Measurements from ENCODE around the gene CCDC6.
"Not testable (repeated sequence)": the region's sequence is repeated elsewhere in the genome, so short reads cannot be mapped to it uniquely, and the experiment has no call there.

CCDC6 gene

GRCh38 chr10:59880971-59881510, 25.3 kb downstream of the CCDC6 start:
- peak; percentile 71 to 77 for DNase-seq (ENCODE audit: low read depth in 2 of 2)

DNA sequence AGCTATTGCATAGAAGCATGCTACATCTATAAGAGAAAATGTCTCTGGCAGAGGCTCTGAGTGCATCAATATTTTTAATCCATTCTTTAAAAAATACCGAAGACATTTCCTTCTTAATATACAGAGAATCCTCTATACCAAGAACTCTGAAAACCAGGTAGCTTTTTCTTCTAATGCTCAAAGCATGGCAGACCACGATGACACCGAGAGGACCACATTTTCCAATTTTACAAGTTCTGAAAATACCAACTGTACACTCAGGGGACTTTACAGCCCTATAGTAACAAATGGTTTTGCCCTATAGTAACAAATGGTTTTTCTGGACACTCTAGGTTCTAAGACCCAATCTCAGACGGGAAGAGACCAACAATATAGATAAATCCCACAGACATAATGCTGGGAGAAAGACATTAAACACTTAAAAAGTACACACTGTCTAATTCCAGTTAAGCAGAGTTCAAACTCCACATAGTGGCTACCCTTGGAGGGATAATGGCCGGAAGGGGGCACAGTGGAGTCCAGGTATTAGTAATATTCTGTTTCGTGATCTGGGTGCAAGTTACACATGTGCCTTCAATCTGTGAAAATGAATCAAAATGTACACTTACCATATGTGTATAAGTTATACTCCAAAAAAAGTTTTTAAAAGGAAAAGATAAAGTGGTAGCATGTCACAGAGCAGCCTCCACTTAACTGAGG, 26.2 kb downstream of the CCDC6 start:
- DNase-seq (ENCODE audit: low read depth in 2 of 2): no peak

DNA sequence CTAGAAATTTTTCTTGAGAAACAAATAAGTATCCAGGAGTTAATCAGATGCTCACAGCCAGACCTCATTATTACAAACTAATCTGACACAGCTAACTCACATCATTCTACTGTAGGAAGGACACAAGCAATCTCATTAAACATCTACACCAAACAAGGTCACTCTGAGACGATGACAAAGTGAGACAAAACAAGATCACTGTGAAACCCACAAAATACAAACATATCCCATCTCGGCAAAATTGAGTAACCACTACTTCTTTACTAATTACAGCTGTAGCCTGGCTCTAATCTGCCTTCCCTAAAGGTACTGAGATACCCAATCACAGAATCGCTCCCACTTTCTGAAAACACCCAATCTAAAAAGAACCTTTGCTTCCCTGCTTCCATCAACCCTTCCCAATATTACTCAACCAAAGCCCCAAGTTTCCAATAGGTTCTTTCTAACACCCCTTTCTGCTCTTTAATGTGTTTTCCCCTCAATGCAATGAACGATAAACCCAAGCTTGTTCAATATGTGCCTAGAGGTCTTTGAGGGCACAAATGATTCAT, 26.9 kb downstream of the CCDC6 start:
- no peak for DNase-seq (ENCODE audit: low read depth in 2 of 2)

GRCh38 chr10:59878915-59879314, 27.4 kb downstream of the CCDC6 start:
- no peak for DNase-seq (ENCODE audit: low read depth in 2 of 2)

GRCh38 chr10:59878289-59878688, 28.1 kb downstream of the CCDC6 start:
- no peak for DNase-seq (ENCODE audit: low read depth in 2 of 2)

DNA sequence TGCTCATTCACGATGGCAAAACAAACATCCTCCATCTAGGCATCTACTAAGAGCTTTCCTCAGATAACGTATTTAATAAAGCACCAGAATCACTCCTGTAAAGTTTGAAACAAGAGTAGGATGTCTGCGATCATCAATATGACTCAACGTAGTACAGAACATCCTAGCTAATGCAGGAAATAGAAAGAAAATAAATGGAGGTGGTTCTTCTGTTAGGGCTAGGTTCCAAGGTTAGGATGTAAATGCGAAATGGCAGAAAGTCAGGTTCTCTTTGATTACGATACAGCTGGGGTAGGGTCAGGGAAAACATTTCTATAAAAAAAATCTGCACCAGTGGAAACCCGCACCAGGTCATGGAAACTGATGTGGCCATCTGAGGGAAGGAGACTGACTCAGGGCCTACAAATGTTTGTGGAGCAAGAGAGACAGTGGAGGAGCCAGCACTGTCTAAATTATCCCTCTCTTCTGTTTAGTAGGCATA, 29.1 kb downstream of the CCDC6 start:
- no peak for DNase-seq (ENCODE audit: low read depth in 2 of 2)

GRCh38 chr10:59876695-59877094, 29.7 kb downstream of the CCDC6 start:
- no peak for DNase-seq (ENCODE audit: low read depth in 2 of 2)

GRCh38 chr10:59876208-59876607, 30.1 kb downstream of the CCDC6 start:
- not testable (repeated sequence) for DNase-seq (ENCODE audit: low read depth in 2 of 2)

- DNase-seq (ENCODE audit: low read depth in 2 of 2): no peak
Observed at GRCh38 chr10:59873896-59874295, 32.5 kb downstream of the CCDC6 start.

- no peak for DNase-seq (ENCODE audit: low read depth in 2 of 2)
Observed at GRCh38 chr10:59872892-59873463, 33.4 kb downstream of the CCDC6 start.

GRCh38 chr10:59870152-59870551, 36.2 kb downstream of the CCDC6 start:
- no peak for DNase-seq (ENCODE audit: low read depth in 2 of 2)

GRCh38 chr10:59869594-59869940, 36.8 kb downstream of the CCDC6 start:
- DNase-seq (ENCODE audit: low read depth in 2 of 2): no peak

DNA sequence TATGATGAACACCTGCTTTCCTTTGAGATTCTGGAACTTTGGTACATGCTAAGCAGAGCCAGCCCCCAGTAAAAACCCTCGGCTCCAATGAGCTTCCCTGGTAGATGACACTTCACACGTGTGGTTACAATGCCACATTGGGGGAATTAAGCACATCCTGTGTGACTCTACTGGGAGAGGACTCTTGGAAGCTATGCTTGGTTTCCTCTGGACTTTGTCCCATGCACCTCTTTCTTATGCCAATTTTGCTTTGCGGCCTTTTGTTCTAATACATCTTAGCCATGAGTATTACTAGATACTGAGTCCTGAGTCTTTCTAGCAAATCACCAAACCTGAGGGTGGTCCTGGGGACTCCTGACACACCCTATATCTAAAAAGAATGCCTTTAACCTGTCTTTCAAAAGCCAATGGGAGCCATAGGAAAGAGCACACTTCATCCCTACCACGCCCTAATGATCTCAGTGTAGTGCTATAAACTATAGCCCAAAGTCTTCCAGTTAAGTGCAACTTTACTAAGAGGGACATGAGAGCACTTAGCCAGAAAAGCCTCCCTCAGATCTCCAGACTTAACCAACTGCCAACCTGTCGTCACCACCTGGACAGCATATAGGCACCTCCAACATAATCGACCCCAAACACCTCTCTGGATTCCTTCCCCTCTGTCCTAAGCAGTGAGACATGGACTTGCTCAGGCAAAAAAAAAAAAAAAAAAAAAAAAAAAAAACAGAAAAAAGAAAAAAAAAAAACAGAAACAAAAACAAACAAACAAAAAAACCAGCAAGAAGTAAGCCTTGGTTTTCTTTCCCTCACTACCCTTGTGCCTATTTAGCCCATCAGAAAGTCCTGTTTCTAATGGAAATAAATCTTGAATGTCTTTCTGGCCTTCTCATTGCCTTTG, 37.4 kb downstream of the CCDC6 start:
- no peak for DNase-seq (ENCODE audit: low read depth in 2 of 2)

DNA sequence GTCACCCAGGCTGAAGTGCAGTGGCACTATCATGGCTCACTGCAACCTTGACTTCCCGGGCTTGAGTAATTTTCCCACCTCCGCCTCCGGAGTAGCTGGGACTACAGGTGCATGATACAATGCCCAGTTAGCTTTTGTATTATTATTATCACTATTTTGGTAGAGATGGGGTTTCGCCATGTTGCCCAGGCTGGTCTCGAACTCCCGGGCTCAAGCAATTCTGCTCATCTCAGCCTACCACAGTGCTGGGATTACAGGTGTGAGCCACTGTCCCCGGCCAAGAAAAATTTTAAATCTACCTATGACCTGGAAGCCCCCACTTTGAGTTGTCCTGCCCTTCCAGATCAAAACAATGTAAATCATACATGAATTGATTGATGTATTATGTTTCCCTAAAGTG, 38.8 kb downstream of the CCDC6 start:
- DNase-seq (ENCODE audit: low read depth in 2 of 2): no peak

DNA sequence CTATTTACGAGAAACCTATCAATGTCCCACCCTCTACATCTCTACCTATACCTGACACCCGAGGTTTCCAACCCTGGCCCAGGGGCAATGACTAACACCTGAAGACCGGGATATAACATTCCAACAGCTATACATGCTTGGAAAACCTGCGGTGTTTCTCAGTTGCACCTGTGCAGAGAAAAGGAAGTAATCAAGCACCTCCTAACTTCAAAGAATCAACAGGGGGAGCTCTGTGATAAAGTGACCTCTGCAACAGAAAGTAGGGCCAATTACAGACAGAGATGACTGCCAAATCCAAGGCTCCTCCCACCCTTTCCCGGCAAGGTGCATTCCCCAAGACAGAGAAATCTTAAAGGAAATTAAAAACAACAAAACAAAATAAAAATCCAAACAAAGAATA, 41.3 kb downstream of the CCDC6 start:
- no peak for DNase-seq (ENCODE audit: low read depth in 2 of 2)

DNA sequence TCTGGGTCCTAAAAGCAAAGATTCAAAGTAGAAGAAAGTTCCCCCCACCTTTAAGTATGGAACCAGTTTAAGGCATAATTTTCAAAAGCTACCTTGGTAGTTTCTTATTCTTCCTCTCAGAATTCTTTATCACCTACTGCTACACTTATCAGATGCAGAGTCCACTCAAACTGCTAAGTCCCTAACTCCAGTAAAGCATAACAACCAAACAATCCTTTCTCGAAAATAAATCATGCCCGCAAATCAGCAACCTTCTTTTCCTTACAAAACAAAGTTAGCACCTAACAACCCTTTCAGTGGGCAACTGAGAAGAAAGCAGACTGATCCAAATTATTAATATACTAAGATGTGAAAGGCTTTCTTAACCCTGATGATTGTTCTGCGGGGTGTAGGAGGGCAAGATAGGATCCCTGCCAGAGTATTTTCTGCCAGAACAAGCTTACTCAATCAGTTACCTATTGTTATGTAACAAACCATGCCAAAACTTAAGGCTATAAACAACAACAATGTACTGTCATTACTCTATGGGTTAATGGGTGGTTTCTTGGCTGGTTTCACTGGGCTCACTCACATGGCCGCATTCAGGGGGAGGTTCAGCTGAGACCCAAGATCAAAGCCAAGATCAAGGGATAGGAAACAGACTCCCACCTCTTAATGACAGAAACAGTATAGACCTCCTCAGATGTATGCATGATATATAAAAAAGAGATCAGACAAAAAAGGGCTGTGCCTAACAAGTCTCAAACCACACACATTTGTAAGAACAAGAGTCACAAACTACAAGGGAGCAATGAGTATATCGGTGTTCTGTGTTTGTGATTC, 42.0 kb downstream of the CCDC6 start:
- DNase-seq (ENCODE audit: low read depth in 2 of 2): no peak

GRCh38 chr10:59859570-59859969, 46.8 kb downstream of the CCDC6 start:
- DNase-seq (ENCODE audit: low read depth in 2 of 2): no peak

DNA sequence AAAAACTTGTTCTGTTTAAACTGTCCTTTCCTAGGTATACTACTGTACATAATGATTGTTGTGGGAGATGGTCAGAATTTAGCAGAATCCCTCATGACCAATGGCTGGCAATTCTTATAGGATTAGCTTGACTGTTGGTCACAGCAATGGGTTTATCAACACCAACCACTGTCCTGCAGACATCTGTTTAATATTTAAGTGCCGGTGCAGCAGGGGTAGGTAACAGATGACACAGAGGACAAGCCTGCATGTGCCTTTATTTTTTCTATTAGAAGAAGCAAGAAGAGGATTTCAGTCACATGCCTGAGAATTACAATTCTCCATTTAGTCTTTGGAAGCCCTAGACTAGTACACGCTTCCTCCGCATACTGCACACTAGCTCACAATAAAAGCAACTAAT, 48.4 kb downstream of the CCDC6 start:
- DNase-seq (ENCODE audit: low read depth in 2 of 2): no peak

DNA sequence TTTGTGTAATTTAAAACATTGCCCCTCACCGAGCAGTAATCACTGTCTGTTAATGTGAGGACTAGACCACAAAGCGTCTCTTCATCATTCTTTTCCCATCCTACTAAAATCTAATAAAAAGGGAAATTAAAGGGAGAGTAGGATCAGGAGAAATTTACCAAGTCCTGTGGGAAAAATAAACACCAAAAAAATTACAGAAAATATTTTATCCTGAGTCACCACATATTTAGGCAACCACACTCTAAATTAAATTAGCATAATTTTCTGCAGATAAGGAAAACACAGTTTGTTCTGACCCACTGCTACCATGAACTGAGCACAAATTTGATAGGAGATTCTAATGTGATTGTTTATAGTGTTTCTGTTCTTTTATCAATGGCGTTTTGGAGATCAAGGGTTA, 49.3 kb downstream of the CCDC6 start:
- DNase-seq (ENCODE audit: low read depth in 2 of 2): no peak

- no peak for DNase-seq (ENCODE audit: low read depth in 2 of 2)
Observed at GRCh38 chr10:59856104-59856503, 50.3 kb downstream of the CCDC6 start.

DNA sequence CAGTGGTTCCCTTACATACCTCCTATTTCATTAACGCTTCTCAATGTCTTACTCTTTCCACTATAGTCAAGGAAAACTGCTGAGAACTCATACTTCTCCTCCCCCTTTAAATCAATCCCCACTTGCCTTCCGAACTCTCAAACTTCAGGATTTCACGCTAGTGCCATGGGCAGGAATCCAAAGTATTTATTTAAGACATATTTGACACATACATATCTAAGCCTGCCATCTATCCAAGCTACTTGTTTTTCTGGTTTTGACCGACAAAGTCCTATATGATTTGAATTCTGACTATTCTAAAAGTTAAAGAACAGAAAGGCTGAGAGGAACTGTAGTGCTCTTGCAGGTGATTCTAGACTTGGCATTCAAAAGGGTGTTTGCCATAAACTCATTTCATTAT, 51.8 kb downstream of the CCDC6 start:
- no peak for DNase-seq (ENCODE audit: low read depth in 2 of 2)
